Measurements from ENCODE around the gene SLC66A3.

- TF ChIP-seq ZNF416 (CRISPR knock-in tag; IDR thresholded peaks at IDR 0.05): no peak
- TF ChIP-seq CTCF (IDR thresholded peaks at IDR 0.05): no peak
- TF ChIP-seq E2F4 (CRISPR knock-in tag; IDR thresholded peaks at IDR 0.05; ENCODE audit: borderline replicate concordance, low read depth): no peak
- TF ChIP-seq NFYB (CRISPR knock-in tag; conservative IDR thresholded peaks at IDR 0.05; ENCODE audit: low read depth): no peak
- TF ChIP-seq USF1 (CRISPR knock-in tag; IDR thresholded peaks at IDR 0.05): no peak
- TF ChIP-seq RORB (CRISPR knock-in tag; IDR thresholded peaks at IDR 0.05): no peak
Measured at GRCh38 chr2:11187083-11187619, 31.9 kb downstream of the SLC66A3 start.
